ACHN (cell line): ENCODE measurements around the gene QDPR.
"Not testable (repeated sequence)": the region's sequence is repeated elsewhere in the genome, so short reads cannot be mapped to it uniquely, and the experiment has no call there.

Source experiments
- DNase-seq: peaks from one replicate; pipeline ENCODE4 v3.0.0-alpha.2; 2015
- in situ Hi-C: cut with HindIII; loops from 2 replicates; pipeline ENCODE4 v1.10.0; 2017; ENCODE audit warnings: low sequenced_read_pairs, low pct_ligation_motif_present, low pct_unique_long_range_greater_than_20kb

Gene QDPR

DNA sequence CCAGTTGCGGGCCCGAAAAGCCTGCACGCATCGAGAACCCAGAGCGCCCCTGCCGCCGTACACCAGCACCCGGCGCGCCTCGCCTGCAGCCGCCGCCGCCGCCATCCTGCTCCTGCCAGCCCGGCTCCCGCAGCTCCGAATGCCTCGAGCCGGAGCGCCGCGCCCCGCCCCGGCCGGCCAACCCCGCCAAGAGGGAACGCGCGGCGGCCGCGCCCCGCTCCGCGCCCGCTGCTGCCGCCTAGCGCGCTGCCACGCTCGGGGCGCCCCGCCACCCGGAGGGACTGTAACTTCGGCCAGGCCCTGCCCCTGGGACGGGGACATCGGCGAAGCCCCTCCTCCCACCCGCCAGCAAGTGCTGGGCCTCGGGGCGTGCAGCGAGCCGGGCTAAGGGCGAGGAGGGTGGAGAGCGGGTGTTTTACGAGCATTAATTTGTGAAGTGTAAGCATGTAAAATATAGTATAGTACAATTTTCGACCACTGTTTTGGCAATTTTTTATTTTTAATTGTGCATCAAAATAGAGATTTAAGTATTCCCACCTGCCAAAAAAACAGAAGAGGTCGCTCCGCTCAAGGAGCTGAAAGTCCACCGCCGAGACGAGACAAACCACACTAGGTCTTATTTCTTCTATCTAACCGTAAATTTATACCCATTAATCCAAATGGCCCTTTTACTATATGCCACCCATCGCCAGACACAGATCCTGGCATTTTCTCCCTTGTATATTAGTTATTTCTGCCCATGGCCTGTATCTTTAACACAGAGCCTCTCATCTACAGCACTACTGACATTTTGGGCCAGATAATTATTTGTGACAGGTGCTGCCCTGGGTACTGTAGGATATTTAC, at the start of gene QDPR:
TSS of gene QDPR (minus strand) at position 141 of the 846 bp plus-strand sequence. CDS start at position 105, 36 bp downstream.
- in situ Hi-C loops: no loop called here

DNA sequence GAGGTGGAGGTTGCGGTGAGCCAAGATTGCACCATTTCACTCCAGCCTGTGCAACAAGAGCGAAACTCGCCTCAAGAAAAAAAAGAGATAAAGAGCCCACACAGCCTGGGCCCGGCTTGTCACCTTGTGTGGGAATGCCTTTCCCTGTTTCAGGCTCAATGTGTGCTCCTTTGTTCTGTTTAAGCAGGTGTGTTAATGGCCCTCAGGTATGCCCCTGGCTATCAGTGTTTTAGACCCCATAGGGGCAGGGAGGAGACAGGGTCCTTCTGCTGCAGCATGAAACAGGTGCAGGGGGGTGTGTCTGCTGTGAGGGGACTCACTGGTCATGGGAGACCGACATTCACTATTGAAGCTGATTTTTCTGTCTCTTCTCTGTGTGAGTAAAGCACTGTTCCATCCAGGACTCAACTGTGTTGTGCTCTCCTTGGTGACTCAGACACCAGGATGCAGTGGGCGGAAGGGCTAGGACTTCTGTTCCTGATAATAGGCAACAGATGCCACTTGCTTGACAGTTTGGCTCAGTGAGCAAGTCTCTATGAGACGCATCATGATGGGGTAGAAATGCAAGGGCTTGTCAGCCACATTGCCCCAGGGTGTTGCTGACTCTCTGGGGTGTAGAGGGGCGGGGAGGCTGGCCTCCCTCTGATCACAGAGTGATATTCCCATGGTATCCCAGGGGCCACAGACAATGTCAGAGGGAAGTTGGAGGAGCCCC, 49.5 kb upstream of the QDPR start:
- in situ Hi-C loops: no loop called here
- DNase-seq: no peak

More for the DNA sequence above, at the start of gene QDPR:
- DNase-seq: peak; percentile 76

DNA sequence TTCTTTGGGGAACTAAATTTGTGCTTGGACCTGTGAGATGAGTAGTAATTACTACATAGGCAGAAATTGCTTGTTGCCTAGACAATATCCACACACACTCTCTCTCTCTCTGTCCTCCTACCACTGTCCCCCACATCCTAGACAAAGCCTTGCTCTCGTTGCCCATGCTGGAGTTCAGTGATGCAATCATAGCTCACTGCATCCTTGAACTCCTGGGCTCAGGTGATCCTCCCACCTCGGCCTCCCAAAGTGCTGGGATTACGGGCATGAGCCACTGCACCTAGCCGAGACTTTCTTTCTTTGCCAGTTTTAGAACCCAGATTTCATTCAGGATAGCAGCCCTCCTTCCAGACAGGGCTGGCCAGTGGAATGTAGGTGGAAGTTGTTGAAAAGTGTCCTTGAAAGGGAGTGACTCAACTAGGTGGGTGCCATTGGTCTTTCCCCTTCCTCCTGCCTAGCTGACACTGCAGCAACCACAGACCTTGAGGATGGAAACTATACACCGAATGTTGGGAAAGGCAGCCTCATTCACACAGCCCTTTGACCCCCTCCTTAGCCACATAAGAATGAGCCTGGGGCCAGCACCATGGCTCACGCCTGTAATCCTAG, 48.3 kb upstream of the QDPR start:
- no peak for DNase-seq
- in situ Hi-C loops: no loop called here

DNA sequence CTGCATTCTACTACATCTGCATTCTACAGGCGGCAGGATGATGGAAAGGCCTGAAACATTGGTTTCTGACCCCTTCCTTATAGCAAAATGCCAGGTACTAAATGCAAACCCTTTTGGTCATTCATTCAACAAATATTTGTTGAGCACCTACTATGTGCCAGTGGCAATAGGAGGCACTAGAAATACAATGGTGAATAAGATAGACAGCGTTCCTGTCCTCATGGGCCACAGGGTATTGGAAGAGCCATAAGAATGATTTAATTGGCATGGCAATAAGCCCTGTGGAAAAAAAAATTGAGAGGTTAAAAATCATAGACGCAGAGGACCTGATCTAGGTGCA, 47.8 kb upstream of the QDPR start:
- no peak for DNase-seq
- in situ Hi-C loops: no loop called here

DNA sequence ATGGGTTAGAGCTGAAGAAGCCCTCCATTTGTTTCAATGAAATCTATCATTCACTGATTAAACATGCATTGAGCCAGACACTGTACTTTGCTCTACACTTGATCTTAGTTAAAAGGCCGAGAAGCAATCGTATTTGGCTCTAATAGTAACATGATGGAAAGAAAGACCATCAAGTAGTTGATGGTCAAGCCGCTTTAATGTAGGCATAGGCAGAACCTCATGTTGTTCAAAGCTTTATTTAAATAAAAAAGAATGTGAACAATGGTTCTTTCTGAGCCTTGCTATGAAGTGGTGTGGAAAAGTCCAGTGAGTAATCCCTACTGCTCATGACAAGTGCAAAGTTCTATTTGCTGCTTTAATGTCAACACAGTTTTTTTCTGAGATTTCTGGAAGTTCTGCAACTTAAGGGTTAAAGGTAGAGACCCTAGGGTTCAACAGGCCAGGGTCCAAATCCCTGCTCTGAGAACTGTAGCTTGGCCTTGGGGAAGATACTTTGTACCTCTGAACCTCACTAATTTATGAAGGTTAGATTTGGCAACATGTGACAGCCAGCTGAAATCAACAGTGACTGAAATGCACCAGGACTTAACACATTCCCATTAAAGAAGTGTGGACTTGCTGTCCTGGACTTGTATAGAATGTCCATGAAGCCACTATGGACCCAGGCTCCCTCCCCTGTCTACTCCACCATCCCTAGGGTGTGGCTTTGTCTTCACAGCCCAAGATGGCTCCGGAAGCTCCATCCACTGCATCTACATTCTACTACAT, 47.2 kb upstream of the QDPR start:
- in situ Hi-C loops: no loop called here
- no peak for DNase-seq

DNA sequence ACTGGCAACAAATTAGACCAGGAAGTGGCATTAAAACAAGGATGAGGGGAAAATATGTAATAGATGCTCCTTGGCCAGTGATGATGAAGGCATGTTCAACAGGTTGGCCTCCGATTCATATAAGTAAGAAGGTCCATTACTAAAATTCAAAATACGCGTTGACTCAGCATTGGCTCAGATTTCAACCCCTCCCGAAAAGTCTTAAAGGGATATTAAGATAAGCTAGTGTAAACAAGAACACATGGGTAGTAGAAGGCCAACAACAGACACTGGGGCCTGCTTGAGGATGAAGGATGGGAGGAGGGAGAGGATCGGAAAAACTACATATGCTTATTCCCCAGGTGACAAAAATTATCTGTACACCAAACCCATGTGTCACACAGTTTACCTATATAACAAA, 46.0 kb upstream of the QDPR start:
- in situ Hi-C loops: no loop called here
- no peak for DNase-seq

DNA sequence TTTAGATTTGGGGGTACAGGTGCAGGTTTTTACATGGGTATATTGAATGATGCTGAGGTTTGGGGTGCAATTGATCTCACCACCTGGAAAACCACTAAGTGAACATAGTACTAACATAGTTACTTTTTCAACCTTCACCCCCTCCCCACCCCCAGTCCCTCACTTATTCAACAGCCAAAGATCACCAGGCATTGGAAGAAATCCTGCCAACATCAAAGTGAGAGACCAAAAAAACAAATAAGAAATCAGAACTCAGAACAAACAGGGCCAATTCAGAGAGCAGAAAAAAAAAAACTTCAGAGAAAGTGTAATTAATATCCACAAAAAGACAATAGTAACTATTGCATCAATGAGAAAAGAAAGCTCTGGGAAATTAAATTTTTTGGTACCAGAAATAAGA, 44.6 kb upstream of the QDPR start:
- in situ Hi-C loops: no loop called here
- DNase-seq: no peak

DNA sequence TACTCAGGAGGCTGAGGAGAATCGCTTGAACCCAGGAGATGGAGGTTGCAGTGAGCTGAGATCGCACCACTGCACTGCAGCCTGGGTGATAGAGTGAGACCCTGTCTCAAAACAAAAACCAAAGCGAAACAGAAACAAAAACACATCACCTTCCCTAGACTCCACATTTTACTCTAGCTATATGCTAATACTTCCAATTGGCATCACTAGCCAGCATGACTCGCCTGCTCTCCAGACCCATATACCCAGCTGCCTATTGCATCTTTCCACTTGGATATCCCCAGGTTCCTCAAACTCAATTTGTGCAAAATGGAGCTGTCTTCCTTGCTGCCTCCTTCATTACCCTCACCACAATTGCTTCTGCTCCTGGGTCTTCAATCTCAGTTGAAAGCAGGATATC, 42.7 kb upstream of the QDPR start:
- no peak for DNase-seq
- in situ Hi-C loops: no loop called here

DNA sequence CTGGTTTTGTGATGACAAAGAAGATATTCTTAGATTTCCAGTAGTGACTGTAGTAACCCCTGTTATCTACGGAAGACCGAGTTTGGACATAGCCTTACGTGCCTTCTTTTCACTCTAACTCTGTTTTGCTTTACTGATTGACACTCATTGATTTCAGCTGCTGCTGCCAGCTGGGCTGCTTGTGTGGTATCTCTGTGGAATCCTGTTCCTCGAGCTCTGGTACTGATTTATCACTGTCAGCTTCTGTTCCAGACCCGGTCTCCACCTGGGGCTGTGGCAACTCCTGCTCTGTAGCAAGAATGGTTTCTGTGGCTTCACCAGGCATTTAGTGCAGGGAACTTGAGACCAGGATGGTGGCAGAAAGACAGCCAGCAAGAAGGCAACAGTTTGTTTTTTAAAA, 40.5 kb upstream of the QDPR start:
- in situ Hi-C loops: no loop called here
- DNase-seq: no peak

DNA sequence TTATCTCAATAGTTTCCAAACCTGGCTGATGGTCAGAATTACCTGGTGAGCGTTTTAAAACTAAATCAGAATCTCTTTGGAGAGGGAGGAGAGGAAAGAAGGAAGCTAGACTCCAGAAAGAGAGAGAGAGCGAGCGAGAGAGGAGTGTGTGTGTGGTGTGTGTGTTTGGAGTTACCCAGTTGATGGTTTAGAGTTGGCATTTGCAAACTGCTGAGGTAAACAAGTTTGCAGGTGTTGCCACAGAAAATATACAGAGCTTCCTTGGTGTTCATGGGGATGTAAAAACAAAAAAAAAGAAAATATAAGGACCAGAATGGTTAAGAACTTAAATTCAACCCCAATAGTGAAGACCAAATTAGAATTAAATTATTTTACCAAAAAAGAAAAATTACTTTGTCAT, 38.7 kb upstream of the QDPR start:
- DNase-seq: no peak
- in situ Hi-C loops: no loop called here

DNA sequence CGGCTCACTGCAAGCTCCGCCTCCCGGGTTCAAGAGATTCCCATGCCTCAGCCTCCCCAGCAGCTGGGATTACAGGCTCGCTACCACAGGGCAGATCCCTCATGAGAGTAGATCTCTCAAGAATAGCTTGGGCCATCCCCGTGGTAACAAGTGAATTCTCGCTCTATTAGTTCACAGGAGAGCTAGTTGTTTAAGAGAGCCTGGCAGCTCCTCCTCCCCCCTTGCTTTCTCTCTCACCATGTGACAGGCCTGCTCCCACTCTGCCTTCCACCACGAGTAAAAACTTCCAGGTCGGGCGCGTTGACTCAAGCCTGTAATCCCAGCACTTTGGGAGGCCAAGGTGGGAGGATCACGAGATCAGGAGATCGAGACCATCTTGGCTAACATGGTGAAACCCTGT, 34.8 kb upstream of the QDPR start:
- in situ Hi-C loops: no loop called here
- DNase-seq: no peak

DNA sequence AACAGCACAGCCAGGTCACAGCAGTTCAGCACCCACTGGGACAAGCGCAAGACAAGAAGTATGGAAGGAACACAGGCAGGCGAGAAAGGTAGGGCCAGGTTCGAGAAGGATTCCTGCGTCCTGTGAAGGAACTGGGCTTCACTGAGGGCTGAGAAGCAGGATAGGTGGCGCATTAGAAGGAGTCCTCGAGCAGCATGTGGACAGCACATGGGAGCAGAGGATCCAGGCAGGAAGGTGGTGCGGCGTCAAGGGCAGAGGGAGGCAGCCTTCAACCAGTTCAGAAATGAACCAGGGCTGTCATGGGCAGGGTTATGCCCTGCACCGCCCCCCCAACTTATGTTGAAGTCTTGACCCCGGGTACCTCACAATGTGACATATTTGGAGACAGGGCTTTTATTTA, 34.3 kb upstream of the QDPR start:
- in situ Hi-C loops: no loop called here
- DNase-seq: no peak

DNA sequence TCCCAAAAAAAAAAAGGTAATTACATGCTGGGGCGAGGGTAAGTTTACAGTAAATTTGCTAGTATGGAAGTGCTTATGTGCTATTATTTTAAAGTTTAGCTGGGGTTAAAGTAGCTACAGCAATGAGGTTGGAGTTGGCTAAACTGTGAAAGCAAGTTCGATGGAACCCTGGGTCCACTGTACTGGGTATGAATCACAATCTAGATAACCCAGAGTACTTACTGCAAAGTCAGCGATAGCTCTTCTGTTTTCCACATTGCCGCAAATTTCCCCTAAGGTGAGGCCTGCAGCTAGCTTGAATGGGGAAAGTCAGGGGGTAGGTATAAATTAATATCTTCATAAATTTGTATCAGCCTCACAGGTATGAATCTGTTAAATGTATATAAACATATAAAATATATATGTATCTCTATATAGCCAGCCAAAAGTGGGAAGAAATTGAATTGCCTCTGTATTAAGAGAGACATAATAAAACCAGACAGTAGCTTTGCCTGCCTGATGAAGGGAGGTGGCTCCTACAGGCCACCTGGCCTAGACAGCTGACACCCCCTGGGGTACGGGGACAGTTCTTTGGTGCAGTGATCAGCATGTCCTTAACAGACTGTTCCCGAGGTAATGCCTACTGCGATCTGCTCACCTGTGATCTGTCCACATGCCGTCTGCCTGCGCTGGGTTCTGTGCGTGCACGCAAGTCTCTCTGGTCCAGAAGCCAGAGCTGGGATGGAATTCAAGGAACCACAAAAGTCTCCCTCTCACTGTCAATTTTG, 33.7 kb upstream of the QDPR start:
- in situ Hi-C loops: no loop called here
- DNase-seq: no peak

DNA sequence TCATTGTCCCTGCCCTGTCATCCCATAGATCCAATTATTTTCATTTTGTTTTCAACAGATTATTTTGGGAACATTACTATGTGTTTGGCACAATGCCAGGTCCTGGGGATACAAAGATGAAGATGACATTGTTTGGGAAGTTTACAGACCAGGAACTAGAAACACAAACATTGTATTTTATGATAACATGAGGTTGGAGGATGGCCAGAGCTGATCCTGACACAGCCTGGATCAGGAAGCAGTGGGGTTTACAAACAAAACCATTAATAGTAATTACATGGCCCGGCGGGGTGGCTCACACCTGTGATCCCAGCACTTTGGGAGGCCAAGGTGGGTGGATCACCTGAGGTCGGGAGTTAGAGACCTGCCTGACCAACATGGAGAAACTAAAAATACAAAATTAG, 32.9 kb upstream of the QDPR start:
- in situ Hi-C loops: no loop called here
- no peak for DNase-seq

DNA sequence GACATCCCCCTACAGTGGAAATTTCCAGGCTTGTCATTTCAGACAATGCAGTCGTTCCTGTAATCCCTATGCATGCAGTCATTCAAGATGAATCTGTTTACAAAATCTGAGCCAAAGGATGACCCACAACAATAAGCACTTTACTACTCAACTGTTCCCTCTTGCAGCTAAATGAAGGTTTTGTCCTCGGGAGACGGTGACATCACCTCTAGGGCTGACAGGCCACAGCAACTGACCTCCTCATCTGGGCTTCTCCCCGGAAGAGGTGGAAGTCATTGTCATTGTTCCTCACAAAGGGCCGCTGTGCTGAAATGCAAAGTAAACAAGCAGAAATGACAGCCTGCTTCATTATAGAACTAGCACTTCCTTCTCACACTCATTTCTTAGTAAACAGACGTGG, 32.3 kb upstream of the QDPR start:
- in situ Hi-C loops: no loop called here
- DNase-seq: no peak

DNA sequence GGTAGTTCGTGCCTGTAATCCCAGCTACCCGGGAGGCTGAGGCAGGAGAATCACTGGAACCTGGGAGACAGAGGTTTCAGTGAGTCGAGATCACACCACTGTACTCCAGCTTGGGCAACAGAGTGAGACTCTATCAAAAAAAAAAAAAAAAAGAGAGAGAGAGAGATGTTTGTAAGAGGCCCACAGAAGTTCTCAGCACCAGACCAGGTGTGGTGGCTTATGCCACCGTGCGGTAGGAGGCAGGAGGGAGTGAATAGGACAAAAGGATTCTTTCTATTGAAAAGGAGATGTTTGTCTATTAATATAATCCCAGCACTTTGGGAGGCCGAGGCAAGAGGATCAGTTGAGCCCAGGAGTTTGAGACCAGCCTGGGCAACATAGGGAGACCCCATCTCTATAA, 25.2 kb upstream of the QDPR start:
- in situ Hi-C loops, DNase-seq: not testable (repeated sequence)

DNA sequence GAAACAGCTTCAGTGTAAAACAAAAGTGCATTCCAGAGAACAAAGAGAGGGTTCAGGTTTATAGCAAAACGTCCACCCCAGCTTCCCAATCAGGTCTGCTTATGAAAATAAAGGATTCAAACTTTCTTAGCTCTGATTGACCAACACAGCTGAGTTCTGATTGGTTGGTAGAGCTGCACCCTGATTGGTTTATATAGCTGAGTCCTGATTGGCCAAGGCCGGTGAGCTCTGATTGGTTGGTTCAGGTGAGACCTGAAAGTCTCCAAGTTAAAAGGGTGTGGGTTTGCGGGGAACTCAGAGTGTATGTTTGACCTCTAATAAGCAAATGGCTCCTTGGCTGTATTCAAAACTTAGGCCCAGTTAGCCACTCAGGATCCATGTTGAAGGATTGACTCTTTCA, 24.0 kb upstream of the QDPR start:
- DNase-seq: no peak
- in situ Hi-C loops: no loop called here

DNA sequence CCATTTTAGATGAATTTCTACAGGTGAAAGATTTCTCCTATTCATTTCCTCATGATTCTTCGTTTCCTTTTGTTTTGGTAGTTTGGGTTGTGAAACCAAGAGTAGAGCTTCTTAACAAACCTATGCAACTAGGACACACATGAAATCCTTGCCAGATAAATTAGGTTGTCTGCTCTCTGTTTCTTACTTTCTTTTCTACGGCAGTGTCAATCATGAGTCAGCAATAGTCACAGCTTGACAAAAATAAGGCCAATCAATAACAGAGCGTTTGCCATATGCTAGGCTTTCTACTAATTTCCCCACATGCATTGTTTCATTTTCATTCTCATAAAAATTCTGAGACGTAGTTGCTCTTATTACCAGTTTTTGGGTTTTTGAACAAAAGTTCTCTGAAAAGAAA, 23.4 kb upstream of the QDPR start:
- no peak for DNase-seq
- in situ Hi-C loops: no loop called here
